Kidney (tissue), 14 donors: ENCODE measurements around the gene FHOD3. TPM values are rescaled to one million over a fixed set of nuclear protein-coding genes. Genes with fewer than 3 reads are reported as not detected.

Experiments
- DNase-seq, 5 donors: peaks; one replicate each; pipeline ENCODE4 v3.0.0-alpha.2; 2013 to 2020
- FAIRE-seq: peaks from 2 replicates; lab custom pipeline; 2012; peaks lifted over from hg19 to GRCh38; lab: Jason Lieb, UNC
- H3K27ac ChIP-seq, 2 donors: one replicate each; pipeline ENCODE4 v1.7.0; 2013; ENCODE audit warnings: low read depth in 2 of 2, low read length in 2 of 2, inconsistent platforms in 1 of 2
- H3K27me3 ChIP-seq: one replicate; pipeline ENCODE4 v1.7.1; 2013; ENCODE audit warnings: low read length, inconsistent platforms; ENCODE audit not compliant: control insufficient read depth, insufficient read depth
- H3K36me3 ChIP-seq, 3 donors: one replicate each; pipeline versions ENCODE4 v1.7.0 to v1.7.1; 2013; ENCODE audit warnings: low read length in 3 of 3, control low read depth in 1 of 3, inconsistent platforms in 1 of 3; ENCODE audit not compliant: insufficient read depth in 3 of 3, control insufficient read depth in 2 of 3
- H3K4me1 ChIP-seq, 3 donors: one replicate each; pipeline versions ENCODE4 v1.7.0 to v1.7.1; 2013; ENCODE audit warnings: low read length in 3 of 3, inconsistent platforms in 1 of 3, low read depth in 1 of 3; ENCODE audit not compliant: control insufficient read depth in 2 of 3, insufficient read depth in 2 of 3
- H3K4me3 ChIP-seq, 3 donors: one replicate each; pipeline versions ENCODE4 v1.7.0 to v1.8.1; 2013; ENCODE audit warnings: low read length in 3 of 3, control low read depth in 1 of 3, inconsistent platforms in 1 of 3
- H3K9ac ChIP-seq, 3 donors: one replicate each; pipeline versions ENCODE4 v1.7.0 to v1.7.1; 2013; ENCODE audit warnings: low read length in 3 of 3, control low read depth in 1 of 3, inconsistent platforms in 1 of 3
- H3K9me3 ChIP-seq, 3 donors: one replicate each; pipeline versions ENCODE4 v1.7.0 to v1.7.1; 2013; ENCODE audit warnings: low read length in 3 of 3, control low read depth in 1 of 3, inconsistent platforms in 1 of 3; ENCODE audit not compliant: control insufficient read depth in 2 of 3, insufficient read depth in 1 of 3
- CTCF ChIP-seq: IDR thresholded peaks from 3 replicates; pipeline ENCODE4 v1.5.1; 2012; ENCODE audit warnings: mild to moderate bottlenecking, moderate library complexity, borderline replicate concordance; ENCODE audit not compliant: insufficient read depth; ENCODE audit errors: extremely low read depth
- intact Hi-C: fragments of 100-400 bp; cut with DNase I; formaldehyde crosslinking; loops from one replicate; pipeline ENCODE4 v1.11.1; 2022
- polyA plus RNA-seq: library from polyadenylated mRNA; stranded (reverse); fragments of 350-450 nt; fragmentation: Illumina TruSeq; extraction: RNeasy Lipid Tissue Mini Kit (QIAGEN cat#74804); gene quantifications from one replicate; pipeline ENCODE4 v1.2.3, GENCODE V29; 2014; ENCODE audit warnings: low read depth, low replicate concordance; ENCODE audit not compliant: insufficient read depth
- total RNA-seq: library from RNA; stranded (reverse); fragmentation: NEBNext Ultra II Directional; extraction: Animal tissue kit (Norgen Biotek cat#: 25700); gene quantifications from one replicate; pipeline ENCODE4 v1.2.1, GENCODE V29; 2021
- donor health status: control.
- donor health status: control.
- donor health status: control.
- donor health status: control.
- donor health status: control.
- donor health status: DM: yes; HTN: yes; CAD: no.
- donor health status: Normal renal cell carcinoma (clear cell type).

FHOD3 gene
- total and polyA plus RNA-seq, 2 donors from 2014 or later, result 21.5 to 28.0 TPM

GRCh38 chr18:36469461-36469860 lies 171.9 kb downstream of the FHOD3 start:
- Histone ChIP-seq H3K4me1 (peaks cover 0 to 5% (median 0%) of the 10 kb centered on the region in 3 donors), H3K27ac (no peak overlapping the region), H3K9me3 (no peaks in the 10 kb centered on the region), H3K9ac (no peak overlapping the region), H3K36me3 (no peaks in the 10 kb centered on the region), H3K27me3 (no peaks in the 10 kb centered on the region), H3K4me3 (no peak overlapping the region)
- intact Hi-C loops, result no loop called here
- no peak for TF ChIP-seq CTCF
- FAIRE-seq (no peak), DNase-seq (no peak)

DNA sequence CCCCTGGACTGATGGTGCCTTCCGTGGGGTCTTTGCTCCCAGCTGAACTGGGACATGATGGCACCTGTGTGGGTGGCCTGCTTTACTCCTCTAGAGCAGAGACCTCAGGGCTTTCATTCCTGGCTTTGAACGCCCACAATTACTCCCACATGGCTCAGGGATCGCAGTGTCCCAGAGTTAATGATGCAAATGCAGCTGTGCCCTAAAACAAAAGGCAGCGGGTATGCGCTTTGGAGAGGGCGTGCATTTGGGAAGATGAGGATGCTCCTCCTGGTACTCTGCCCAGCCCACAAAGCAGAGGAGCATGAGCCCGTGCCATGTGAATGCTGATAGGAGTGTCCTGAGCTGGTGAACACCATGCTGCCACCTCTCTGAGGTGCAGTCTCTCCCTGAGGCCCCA lies 173.4 kb downstream of the FHOD3 start:
- Histone ChIP-seq H3K9ac (no peak overlapping the region), H3K4me3 (no peak overlapping the region), H3K27ac (no peak overlapping the region), H3K36me3 (no peaks in the 10 kb centered on the region), H3K27me3 (no peaks in the 10 kb centered on the region), H3K4me1 (peaks cover 0 to 5% (median 0%) of the 10 kb centered on the region in 3 donors), H3K9me3 (no peaks in the 10 kb centered on the region)
- DNase-seq (peak in 1 of 5 donors; percentile 29), FAIRE-seq (no peak)
- intact Hi-C loops, result no loop called here
- TF ChIP-seq CTCF, result no peak

DNA sequence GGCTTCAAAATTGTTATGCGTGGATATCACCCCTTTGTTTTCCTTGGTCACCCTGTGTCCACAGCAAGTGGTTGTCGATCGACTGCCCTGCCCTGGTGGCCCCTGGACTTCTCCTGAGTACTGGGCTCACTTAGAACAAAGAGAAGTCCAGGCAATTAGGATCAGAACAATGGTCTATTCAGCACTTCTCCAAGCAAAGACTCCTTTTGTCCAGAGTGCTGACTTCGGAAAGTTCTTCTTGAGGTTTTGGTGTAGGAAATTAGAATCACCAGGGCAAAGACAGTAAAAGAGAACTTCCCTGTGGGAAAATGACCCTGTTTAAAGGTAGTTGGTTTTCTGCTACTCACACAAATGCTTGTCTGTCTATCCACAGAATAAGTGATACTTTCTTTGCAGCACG lies 173.9 kb downstream of the FHOD3 start:
- H3K36me3 ChIP-seq, result no peaks in the 10 kb centered on the region
- no peak overlapping the region for H3K9ac ChIP-seq
- no peak overlapping the region for H3K27ac ChIP-seq
- H3K27me3 ChIP-seq, result no peaks in the 10 kb centered on the region
- intact Hi-C loops, result no loop called here
- FAIRE-seq (no peak), DNase-seq (no peak)
- TF ChIP-seq CTCF, result no peak
- no peaks in the 10 kb centered on the region for H3K9me3 ChIP-seq
- H3K4me1 ChIP-seq, result peaks cover 0 to 5% (median 0%) of the 10 kb centered on the region in 3 donors
- H3K4me3 ChIP-seq, result no peak overlapping the region

DNA sequence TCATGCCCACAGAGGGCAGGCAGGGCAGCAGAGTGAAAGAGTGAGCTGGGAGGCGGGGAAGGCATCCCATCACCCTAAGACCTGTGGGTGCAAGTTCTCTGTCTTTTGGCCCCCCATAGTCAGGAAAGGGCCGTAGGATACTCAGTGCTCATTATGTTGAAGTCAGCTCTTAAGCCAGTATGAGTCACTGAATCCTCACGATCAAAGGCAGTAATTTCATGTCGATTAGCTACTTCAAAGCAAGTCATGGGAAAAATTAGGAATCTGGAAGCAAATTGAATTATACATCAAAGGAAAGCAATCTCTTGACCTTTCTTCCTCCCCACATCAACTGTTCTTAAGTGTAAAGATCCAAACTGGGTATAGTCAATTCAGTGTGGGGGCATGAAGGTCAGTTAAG lies 178.9 kb downstream of the FHOD3 start:
- TF ChIP-seq CTCF, result no peak
- FAIRE-seq, result no peak
- intact Hi-C loops, result no loop called here

More for the DNA sequence above, 178.9 kb downstream of the FHOD3 start:
- H3K36me3 ChIP-seq, result no peaks in the 10 kb centered on the region
- H3K4me1 ChIP-seq, result no peaks in the 10 kb centered on the region
- H3K9ac ChIP-seq, result no peak overlapping the region
- H3K4me3 ChIP-seq, result no peak overlapping the region
- no peak overlapping the region for H3K27ac ChIP-seq
- no peaks in the 10 kb centered on the region for H3K27me3 ChIP-seq
- no peaks in the 10 kb centered on the region for H3K9me3 ChIP-seq
- DNase-seq, result no peak
